ENCODE measurements around the gene AP5S1. TPM values are rescaled to one million over a fixed set of nuclear protein-coding genes. Genes with fewer than 3 reads are reported as not detected.

Gene AP5S1
- total and polyA plus RNA-seq, 2 donors, result 6.9 to 8.4 TPM

- Histone ChIP-seq H3K27me3 (ENCODE audit: control insufficient read depth in 2 of 2, insufficient read depth in 1 of 2, low read length in 1 of 2) (no peaks in the 10 kb centered on the region), H3K4me1 (ENCODE audit: control insufficient read depth in 2 of 2, insufficient read depth in 2 of 2, low read length in 2 of 2) (peaks cover 0 to 2% of the 10 kb centered on the region in 2 donors), H3K4me3 (ENCODE audit: low read length in 2 of 2) (no peak overlapping the region), H3K9me3 (ENCODE audit: control insufficient read depth in 2 of 2, insufficient read depth in 1 of 2, low read length in 1 of 2) (no peaks in the 10 kb centered on the region), H3K36me3 (ENCODE audit: control insufficient read depth in 2 of 2, insufficient read depth in 2 of 2, low read length in 1 of 2) (peaks cover 27 to 41% of the 10 kb centered on the region in 2 donors), H3K27ac (ENCODE audit: low read depth in 1 of 2, low read length in 1 of 2) (no peak overlapping the region)
- 100% methylated on average over 5 of the region's 5 CpGs for WGBS
- DNase-seq (ENCODE audit: low read depth in 6 of 9, low spot score in 9 of 9), result no peak
These were observed 53.2 kb downstream of the AP5S1 start for GRCh38 chr20:3873507-3873906.

DNA sequence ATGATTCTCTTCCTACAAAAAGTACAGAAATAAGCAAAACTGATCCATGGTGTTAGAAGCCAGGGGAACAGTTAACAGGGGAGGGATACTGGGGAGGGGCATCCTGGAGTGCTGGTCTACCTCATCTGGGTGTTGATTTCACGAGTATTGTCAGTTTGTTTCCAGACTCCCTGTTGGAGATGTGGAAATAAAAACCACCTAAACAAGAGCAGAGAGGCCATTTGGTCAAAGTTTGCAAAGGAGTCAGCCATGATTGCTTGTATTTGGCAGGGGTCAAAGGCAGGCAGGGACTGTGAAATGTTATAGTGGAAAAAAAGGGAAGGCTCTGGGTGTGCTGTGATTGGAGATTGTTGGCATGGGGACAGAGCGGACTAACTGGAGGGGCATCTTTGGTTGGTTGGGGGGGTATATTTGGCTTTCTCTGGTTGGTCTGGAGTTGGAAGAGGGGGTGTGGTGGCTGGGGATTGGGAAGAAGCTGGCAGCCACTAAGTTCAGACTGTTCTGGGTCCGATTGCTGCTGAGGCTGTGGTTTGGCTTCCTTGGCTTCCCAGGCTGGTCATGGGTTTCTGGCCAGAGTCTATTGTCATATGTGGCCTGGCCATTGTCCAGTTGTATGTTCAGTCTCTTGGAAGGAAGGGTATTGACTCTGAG lies 54.0 kb downstream of the AP5S1 start:
- Histone ChIP-seq H3K9me3 (ENCODE audit: control insufficient read depth in 2 of 2, insufficient read depth in 1 of 2, low read length in 1 of 2) (no peaks in the 10 kb centered on the region), H3K36me3 (ENCODE audit: control insufficient read depth in 2 of 2, insufficient read depth in 2 of 2, low read length in 1 of 2) (peaks cover 27 to 41% of the 10 kb centered on the region in 2 donors), H3K27me3 (ENCODE audit: control insufficient read depth in 2 of 2, insufficient read depth in 1 of 2, low read length in 1 of 2) (no peaks in the 10 kb centered on the region), H3K4me3 (ENCODE audit: low read length in 2 of 2) (no peak overlapping the region), H3K4me1 (ENCODE audit: control insufficient read depth in 2 of 2, insufficient read depth in 2 of 2, low read length in 2 of 2) (peaks cover 0 to 2% of the 10 kb centered on the region in 2 donors), H3K27ac (ENCODE audit: low read depth in 1 of 2, low read length in 1 of 2) (no peak overlapping the region)
- 77% methylated on average over 3 of the region's 3 CpGs for WGBS
- no peak for DNase-seq (ENCODE audit: low read depth in 6 of 9, low spot score in 9 of 9)

GRCh38 chr20:3875378-3875974 lies 55.1 kb downstream of the AP5S1 start:
- Histone ChIP-seq H3K9me3 (ENCODE audit: control insufficient read depth in 2 of 2, insufficient read depth in 1 of 2, low read length in 1 of 2) (no peaks in the 10 kb centered on the region), H3K4me1 (ENCODE audit: control insufficient read depth in 2 of 2, insufficient read depth in 2 of 2, low read length in 2 of 2) (peaks cover 0 to 2% of the 10 kb centered on the region in 2 donors), H3K27ac (ENCODE audit: low read depth in 1 of 2, low read length in 1 of 2) (no peak overlapping the region), H3K36me3 (ENCODE audit: control insufficient read depth in 2 of 2, insufficient read depth in 2 of 2, low read length in 1 of 2) (peaks cover 23 to 34% of the 10 kb centered on the region in 2 donors), H3K4me3 (ENCODE audit: low read length in 2 of 2) (no peak overlapping the region), H3K27me3 (ENCODE audit: control insufficient read depth in 2 of 2, insufficient read depth in 1 of 2, low read length in 1 of 2) (no peaks in the 10 kb centered on the region)
- no peak for DNase-seq (ENCODE audit: low read depth in 6 of 9, low spot score in 9 of 9)
- WGBS, result 87% methylated on average over 9 of the region's 9 CpGs

GRCh38 chr20:3876000-3876399 lies 55.7 kb downstream of the AP5S1 start:
- Histone ChIP-seq H3K4me1 (ENCODE audit: control insufficient read depth in 2 of 2, insufficient read depth in 2 of 2, low read length in 2 of 2) (peaks cover 0 to 2% of the 10 kb centered on the region in 2 donors), H3K27ac (ENCODE audit: low read depth in 1 of 2, low read length in 1 of 2) (no peak overlapping the region), H3K27me3 (ENCODE audit: control insufficient read depth in 2 of 2, insufficient read depth in 1 of 2, low read length in 1 of 2) (no peaks in the 10 kb centered on the region), H3K36me3 (ENCODE audit: control insufficient read depth in 2 of 2, insufficient read depth in 2 of 2, low read length in 1 of 2) (peaks cover 23 to 34% of the 10 kb centered on the region in 2 donors), H3K9me3 (ENCODE audit: control insufficient read depth in 2 of 2, insufficient read depth in 1 of 2, low read length in 1 of 2) (no peaks in the 10 kb centered on the region), H3K4me3 (ENCODE audit: low read length in 2 of 2) (no peak overlapping the region)
- WGBS, result 94% methylated on average over 1 of the region's 1 CpG
- no peak for DNase-seq (ENCODE audit: low read depth in 6 of 9, low spot score in 9 of 9)

- Histone ChIP-seq H3K9me3 (ENCODE audit: control insufficient read depth in 2 of 2, insufficient read depth in 1 of 2, low read length in 1 of 2) (no peaks in the 10 kb centered on the region), H3K36me3 (ENCODE audit: control insufficient read depth in 2 of 2, insufficient read depth in 2 of 2, low read length in 1 of 2) (peaks cover 20 to 29% of the 10 kb centered on the region in 2 donors), H3K4me3 (ENCODE audit: low read length in 2 of 2) (no peak overlapping the region), H3K27me3 (ENCODE audit: control insufficient read depth in 2 of 2, insufficient read depth in 1 of 2, low read length in 1 of 2) (no peaks in the 10 kb centered on the region), H3K4me1 (ENCODE audit: control insufficient read depth in 2 of 2, insufficient read depth in 2 of 2, low read length in 2 of 2) (peaks cover 0 to 2% of the 10 kb centered on the region in 2 donors), H3K27ac (ENCODE audit: low read depth in 1 of 2, low read length in 1 of 2) (no peak overlapping the region)
- no peak for DNase-seq (ENCODE audit: low read depth in 6 of 9, low spot score in 9 of 9)
These were observed 56.3 kb downstream of the AP5S1 start for GRCh38 chr20:3876676-3877075.

Other genes starting within 250 kb of the AP5S1 start
- 0.19 TPM for gene GFRA4, start 157.1 kb upstream of the AP5S1 start, total RNA-seq
- 0.21 TPM for gene GFRA4, start 157.1 kb upstream of the AP5S1 start, polyA plus RNA-seq
- 0.90 TPM for gene ADAM33, start 138.5 kb upstream of the AP5S1 start, total RNA-seq
- gene ADAM33, start 138.5 kb upstream of the AP5S1 start, polyA plus RNA-seq, result 3.6 TPM
- gene SIGLEC1, start 107.9 kb upstream of the AP5S1 start, total RNA-seq, result 0.90 TPM
- 21.9 TPM for gene SIGLEC1, start 107.9 kb upstream of the AP5S1 start, polyA plus RNA-seq
- gene HSPA12B, start 87.9 kb upstream of the AP5S1 start, total RNA-seq, result 1.5 TPM
- 2.3 TPM for gene HSPA12B, start 87.9 kb upstream of the AP5S1 start, polyA plus RNA-seq
- 23.6 TPM for gene ADISSP, start 52.8 kb upstream of the AP5S1 start, total RNA-seq
- gene ADISSP, start 52.8 kb upstream of the AP5S1 start, polyA plus RNA-seq, result 21.4 TPM
- 0.05 TPM for gene SPEF1, start 39.1 kb upstream of the AP5S1 start, total RNA-seq
- 0.16 TPM for gene SPEF1, start 39.1 kb upstream of the AP5S1 start, polyA plus RNA-seq
- gene CENPB, start 33.8 kb upstream of the AP5S1 start, total RNA-seq, result 36.8 TPM
- 36.2 TPM for gene CENPB, start 33.8 kb upstream of the AP5S1 start, polyA plus RNA-seq
- 21.1 TPM for gene CDC25B, start 24.2 kb upstream of the AP5S1 start, total RNA-seq
- gene CDC25B, start 24.2 kb upstream of the AP5S1 start, polyA plus RNA-seq, result 56.4 TPM
- gene MAVS, start 26.3 kb downstream of the AP5S1 start, total RNA-seq, result 8.1 TPM
- gene MAVS, start 26.3 kb downstream of the AP5S1 start, polyA plus RNA-seq, result 18.8 TPM
- gene PANK2, start 68.8 kb downstream of the AP5S1 start, total RNA-seq, result 36.9 TPM
- 40.6 TPM for gene PANK2, start 68.8 kb downstream of the AP5S1 start, polyA plus RNA-seq
- gene RNF24, start 195.0 kb downstream of the AP5S1 start, total RNA-seq, result 3.7 TPM
- gene RNF24, start 195.0 kb downstream of the AP5S1 start, polyA plus RNA-seq, result 3.5 TPM